Ishikawa (cell line): ENCODE measurements around the gene MYO1A.

Source experiments
- CEBPB ChIP-seq: IDR thresholded peaks from 2 replicates; pipeline ENCODE4 v1.6.1; 2012
- CREB1 ChIP-seq: IDR thresholded peaks from 2 replicates; pipeline ENCODE4 v1.6.1; 2012; ENCODE audit warnings: low read depth
- EGR1 ChIP-seq: IDR thresholded peaks from 2 replicates; pipeline ENCODE4 v1.6.1; 2012
- EP300 ChIP-seq: IDR thresholded peaks from 2 replicates; pipeline ENCODE4 v1.6.1; 2012; ENCODE audit warnings: borderline replicate concordance
- FOXM1 ChIP-seq: IDR thresholded peaks from 2 replicates; pipeline ENCODE4 v1.6.1; 2012; ENCODE audit warnings: low read depth, borderline replicate concordance
- MAX ChIP-seq: IDR thresholded peaks from 2 replicates; pipeline ENCODE4 v1.6.1; 2012
- NFIC ChIP-seq: IDR thresholded peaks from 2 replicates; pipeline ENCODE4 v1.6.1; 2012
- RAD21 ChIP-seq: IDR thresholded peaks from 2 replicates; pipeline ENCODE4 v1.6.1; 2012; ENCODE audit warnings: low read depth
- REST ChIP-seq: IDR thresholded peaks from 2 replicates; pipeline ENCODE4 v1.6.1; 2012; ENCODE audit warnings: low read depth, mild to moderate bottlenecking
- TAF1 ChIP-seq: IDR thresholded peaks from 2 replicates; pipeline ENCODE4 v1.6.1; 2012; ENCODE audit warnings: low read depth, mild to moderate bottlenecking
- TCF12 ChIP-seq: IDR thresholded peaks from 2 replicates; pipeline ENCODE4 v1.6.1; 2012; ENCODE audit warnings: low read depth
- TEAD4 ChIP-seq: IDR thresholded peaks from 2 replicates; pipeline ENCODE4 v1.6.1; 2012
- USF1 ChIP-seq: IDR thresholded peaks from 2 replicates; pipeline ENCODE4 v1.6.1; 2012
- YY1 ChIP-seq: IDR thresholded peaks from 2 replicates; pipeline ENCODE4 v1.6.1; 2012; ENCODE audit warnings: low read depth
- ZBTB7A ChIP-seq: IDR thresholded peaks from 2 replicates; pipeline ENCODE4 v1.6.1; 2012; ENCODE audit warnings: low read depth

The MYO1A gene

GRCh38 chr12:57063991-57064685, 14.2 kb upstream of the MYO1A start:
- no peak for TF ChIP-seq EGR1

- TF ChIP-seq TAF1, result no peak
- no peak for TF ChIP-seq EGR1
- TF ChIP-seq YY1, result no peak
- TF ChIP-seq TEAD4, result no peak
- TF ChIP-seq TCF12, result no peak
- no peak for TF ChIP-seq REST
- TF ChIP-seq MAX, result no peak
- TF ChIP-seq RAD21, result no peak
- no peak for TF ChIP-seq USF1
- no peak for TF ChIP-seq ZBTB7A
- TF ChIP-seq CREB1, result no peak
- no peak for TF ChIP-seq FOXM1
- TF ChIP-seq CEBPB, result no peak
- no peak for TF ChIP-seq NFIC
- no peak for TF ChIP-seq EP300
Measured at GRCh38 chr12:57058454-57058853, 8.5 kb upstream of the MYO1A start.

GRCh38 chr12:57057067-57057751, 7.3 kb upstream of the MYO1A start:
- TF ChIP-seq MAX (no peak), CREB1 (no peak), REST (no peak), ZBTB7A (no peak), EP300 (no peak), CEBPB (no peak), FOXM1 (no peak), TCF12 (no peak)

GRCh38 chr12:57055824-57056223, 5.9 kb upstream of the MYO1A start:
- TF ChIP-seq ZBTB7A, result no peak
- no peak for TF ChIP-seq NFIC
- no peak for TF ChIP-seq REST
- no peak for TF ChIP-seq TCF12

GRCh38 chr12:57051011-57051410, 1.1 kb upstream of the MYO1A start:
- TF ChIP-seq REST (no peak), ZBTB7A (no peak), RAD21 (no peak), EP300 (no peak), CEBPB (no peak), NFIC (no peak), MAX (no peak), TEAD4 (no peak), USF1 (no peak), YY1 (no peak), CREB1 (no peak), TCF12 (no peak), TAF1 (no peak), FOXM1 (no peak), EGR1 (no peak)
